Activated CD4-positive, alpha-beta T cell treated with anti-CD3 and anti-CD28 coated beads for 24 hours (primary cell): ENCODE results near the gene GUCA1C.
A peak's percentile ranks its signal among the peaks of the same experiment; 100 is the strongest.

Experiments used
- DNase-seq, 2 donors: peaks; one replicate each; pipeline ENCODE4 v3.0.0-alpha.2; 2020; ENCODE audit warnings: low read depth in 2 of 2

Gene GUCA1C

DNA sequence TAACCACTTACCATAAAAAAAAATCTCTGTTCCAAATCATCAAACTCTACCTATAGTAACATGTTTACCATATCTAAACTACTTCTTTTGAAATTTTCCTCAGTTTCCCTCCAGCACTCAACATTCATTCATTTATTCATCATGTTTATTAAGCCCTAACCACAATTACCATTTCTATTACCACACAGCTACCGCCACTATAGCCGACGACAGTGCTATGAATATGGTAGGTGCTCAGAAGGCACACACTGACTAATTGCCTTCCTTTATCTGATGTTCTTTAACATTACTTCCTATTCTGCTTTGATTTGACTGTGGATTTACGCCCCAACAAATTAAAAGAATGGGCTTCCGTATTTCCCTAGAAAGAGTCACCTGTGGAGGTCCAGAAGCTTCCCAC is 43.9 kb downstream of the GUCA1C start:
- DNase-seq: no peak

DNA sequence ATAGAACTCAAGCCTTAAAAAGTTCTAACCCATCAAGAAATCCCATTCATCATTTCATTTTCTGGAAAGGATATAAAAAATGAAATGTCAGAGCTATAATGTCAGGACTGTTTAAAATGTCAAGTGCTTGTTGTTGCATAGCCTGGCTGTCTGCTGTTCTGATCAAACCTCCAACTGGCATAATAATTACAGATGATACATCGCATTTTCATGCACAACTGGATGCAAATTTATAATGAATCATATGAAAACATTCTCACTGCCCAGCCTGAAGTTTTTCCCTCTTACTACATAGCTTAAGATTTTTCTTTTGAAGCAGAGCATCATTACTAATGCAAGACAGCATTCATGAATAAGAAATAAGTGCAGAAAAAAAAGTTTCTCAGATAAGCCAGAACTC is 46.5 kb downstream of the GUCA1C start:
- no peak for DNase-seq

DNA sequence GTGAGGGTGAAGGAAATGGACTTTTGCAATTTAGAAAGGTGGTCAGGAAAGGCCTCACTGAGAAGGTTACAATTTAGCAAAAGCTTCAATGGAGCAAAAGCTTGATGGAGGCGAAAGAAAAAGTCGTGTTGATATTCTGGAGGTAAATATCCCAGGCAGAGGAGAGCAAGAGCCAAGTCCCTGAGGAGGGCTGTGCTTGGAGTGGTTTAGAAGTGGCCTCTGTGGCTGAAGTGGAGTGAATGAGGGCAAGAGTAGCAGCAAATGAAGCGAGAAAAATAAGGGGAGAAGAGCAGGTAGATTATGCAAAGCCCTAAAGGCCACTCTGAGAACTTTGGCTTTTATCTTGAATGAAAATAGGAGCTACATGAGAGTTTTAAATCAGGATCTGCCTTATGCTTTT is 54.1 kb downstream of the GUCA1C start:
- no peak for DNase-seq

DNA sequence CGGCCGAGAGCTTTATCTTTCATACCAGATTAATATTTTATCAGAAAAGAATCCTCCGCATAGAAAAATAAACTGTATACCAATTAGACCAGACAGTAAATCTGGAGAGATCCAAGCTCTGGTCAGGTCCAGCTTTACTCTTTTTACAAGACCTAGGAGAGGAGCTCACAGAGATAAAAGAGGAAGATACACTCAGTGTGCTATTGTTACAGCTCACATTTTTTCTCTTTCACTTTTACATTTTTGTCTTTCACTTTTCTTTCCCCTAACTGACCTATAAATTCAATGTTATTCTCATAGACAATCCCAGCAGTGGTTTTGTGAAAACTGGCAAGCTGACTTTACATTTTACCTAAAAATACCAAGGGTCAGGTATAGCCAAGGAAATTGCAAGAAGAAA is 55.8 kb downstream of the GUCA1C start:
- DNase-seq: no peak

DNA sequence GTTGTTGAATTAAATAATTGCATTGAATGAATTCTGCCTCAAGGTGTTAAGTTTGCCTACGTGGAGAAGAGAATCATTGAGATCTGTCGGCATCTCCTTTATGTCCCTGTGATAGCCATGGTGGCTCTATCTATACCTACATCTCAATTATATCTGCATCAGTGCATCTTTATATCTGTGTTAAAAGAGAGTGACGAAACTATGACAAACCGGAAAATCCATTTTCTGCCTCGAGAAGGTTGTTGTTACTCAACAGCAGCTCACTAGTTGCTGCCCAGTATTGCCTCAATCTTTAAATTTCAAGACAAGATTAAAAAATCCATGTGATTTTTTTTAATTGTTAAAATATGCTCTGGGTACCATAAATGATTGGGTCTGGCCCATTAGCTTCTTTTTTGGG is 58.7 kb downstream of the GUCA1C start:
- DNase-seq: no peak

DNA sequence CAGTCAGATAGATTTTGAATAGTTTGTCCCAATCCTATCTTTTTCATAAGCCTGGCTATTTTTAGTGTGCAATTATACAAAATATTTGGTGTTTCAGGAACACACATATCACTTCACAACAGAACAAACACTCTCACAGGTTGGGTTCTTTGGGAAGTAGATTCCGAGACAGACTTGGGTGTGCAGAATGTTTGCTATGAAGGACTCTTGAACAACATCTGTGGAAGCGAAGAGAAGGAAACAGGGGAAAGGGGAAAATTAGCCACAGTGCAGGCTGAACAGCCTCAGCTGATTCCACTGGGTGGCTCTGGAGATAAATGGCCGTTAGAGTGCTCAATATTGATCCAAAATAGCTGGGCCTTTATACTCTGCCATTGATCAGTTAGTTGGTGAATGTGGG is 61.8 kb downstream of the GUCA1C start:
- no peak for DNase-seq

GRCh38 chr3:108887777-108888176 is 65.9 kb downstream of the GUCA1C start:
- no peak for DNase-seq

GRCh38 chr3:108887121-108887520 is 66.6 kb downstream of the GUCA1C start:
- no peak for DNase-seq

DNA sequence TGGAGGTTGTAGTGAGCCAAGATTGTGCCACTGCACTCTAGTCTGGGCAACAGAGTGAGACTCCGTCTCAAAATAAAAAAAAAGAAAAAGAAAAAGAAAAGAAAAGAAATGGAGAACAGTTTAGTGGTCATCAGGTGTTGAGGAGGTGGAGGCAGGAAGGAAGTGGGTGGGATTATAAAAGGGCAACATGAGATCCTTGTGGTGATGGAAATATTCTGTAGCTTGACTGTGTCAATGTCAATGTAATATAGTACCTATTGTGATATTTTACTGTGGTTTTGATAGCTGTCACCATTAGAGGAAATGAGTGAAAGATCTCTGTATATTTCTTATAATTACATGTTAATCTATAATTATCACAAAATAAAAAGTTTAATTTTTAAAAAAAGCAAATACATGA is 70.3 kb downstream of the GUCA1C start:
- no peak for DNase-seq

DNA sequence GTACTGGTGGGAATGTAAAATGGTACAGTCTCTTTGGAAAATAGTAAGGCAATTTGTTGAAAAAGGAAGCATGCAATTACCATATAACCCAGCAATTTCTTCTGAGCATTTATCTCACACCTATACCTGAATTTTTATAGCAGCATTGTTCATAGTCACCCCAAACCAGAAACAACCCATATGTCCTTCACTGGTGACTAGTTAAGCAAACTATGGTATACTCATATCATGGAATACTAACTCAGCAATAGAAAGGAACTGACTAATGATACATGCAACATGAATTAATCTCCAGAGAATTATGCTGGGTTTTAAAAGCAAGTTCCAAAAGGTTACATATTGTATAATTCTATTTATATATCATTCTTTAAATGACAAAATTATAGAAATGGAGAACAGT is 70.9 kb downstream of the GUCA1C start:
- DNase-seq: no peak

DNA sequence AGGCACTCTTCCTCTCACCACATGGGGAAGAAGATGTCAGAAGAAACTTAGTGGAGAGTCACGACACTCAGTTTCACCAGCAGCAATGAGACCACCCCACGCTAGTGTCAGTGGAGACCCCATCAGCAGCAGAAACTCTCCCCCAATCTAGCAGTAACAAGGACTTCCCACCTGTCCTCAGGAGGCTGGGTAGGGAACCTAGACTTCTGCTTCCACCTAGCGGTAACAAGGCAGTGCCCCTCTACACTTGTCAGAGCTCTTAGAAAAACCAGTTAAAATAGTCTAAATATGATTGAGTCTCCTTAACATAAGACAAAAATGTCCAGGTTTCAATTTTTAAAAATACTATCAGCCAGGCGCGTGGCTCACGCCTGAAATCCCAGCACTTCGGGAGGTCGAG is 73.8 kb downstream of the GUCA1C start:
- no peak for DNase-seq

- no peak for DNase-seq
These were observed 75.8 kb downstream of the GUCA1C start for GRCh38 chr3:108877901-108878300.

DNA sequence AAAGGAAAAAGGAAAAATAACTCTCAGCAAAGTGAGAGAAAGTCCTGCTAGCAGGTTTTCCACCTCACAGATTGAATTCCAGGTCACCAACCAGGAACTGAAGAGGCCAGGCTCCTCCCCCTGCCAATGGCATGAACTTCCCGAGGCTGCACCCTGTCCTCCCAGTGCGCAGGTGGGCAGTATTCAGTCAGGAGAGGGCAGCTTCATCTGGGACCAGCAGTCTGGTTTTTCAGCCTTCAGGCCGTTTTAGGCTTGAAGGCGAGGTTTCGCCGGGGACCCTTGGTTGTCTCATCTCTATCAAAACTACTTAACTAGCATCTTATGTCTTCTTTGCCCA is 89.9 kb downstream of the GUCA1C start:
- DNase-seq: no peak

DNA sequence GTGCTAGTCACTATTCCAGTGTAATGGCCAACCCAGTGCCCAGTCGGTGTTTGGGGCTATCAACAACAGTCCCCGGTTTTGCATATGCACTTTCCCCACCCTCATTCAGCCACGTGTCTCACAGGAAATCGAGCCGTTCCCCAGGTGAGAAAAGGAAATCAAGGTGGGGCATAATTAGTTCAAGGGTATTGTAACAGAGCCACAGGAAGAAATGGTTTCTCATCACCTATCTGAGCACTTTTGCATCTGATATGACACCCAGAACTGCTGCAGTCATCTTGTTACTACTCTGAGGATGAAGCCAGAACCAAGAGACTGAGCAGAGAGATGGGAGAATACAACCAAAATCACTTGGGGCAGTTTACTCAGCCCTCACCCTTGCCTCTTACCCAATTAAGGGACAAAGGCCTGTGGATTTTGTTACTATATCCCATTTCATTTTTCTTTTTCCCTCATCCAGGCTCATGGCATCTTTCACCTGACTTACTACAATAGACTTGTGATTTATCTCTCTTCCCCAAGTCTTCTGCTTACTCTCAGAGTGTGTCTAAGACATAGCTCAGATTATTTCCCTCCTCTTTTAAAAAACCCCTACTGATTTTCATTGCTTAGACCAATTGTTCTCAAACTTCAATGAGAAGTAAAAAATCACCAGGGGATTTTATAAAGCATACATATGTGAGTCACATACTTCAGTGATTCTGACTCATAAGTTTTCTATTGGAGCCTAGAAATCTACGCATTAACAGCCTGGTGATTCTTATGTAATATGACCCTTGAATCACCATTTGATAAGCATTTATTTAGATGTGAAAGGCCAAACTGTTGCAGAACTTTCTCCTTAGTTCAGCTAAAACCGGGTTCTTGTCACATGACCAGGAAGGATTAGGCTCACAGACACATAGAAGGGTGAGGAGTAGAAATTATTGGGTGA is 90.5 kb downstream of the GUCA1C start:
- peak in 1 of 2 donors; percentile 12 for DNase-seq

DNA sequence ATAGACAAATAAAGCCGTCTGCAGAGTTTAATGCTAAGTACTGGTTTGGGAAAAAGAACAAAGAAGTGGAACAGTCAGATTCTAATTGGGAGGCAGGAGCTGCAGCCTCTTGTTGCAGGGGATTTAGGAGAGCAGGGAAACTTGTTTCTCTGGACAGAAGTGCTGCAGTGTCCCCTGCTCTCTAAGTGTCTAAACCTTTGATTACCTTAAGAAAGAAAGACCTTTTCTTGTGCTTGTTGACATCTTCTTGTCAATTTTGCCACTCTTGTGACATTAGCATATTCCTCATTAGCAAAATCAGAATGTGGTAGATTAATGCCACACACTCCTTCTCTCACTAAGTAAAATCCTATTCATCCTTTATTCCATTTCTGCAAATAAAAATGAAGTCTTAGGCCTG is 92.3 kb downstream of the GUCA1C start:
- DNase-seq: no peak
